GM13977 (cell line): ENCODE measurements around the gene ANG.

ENCODE experiments used
- DNase-seq: peaks from one replicate; pipeline ENCODE4 v3.0.0; 2012; ENCODE audit warnings: low spot score
- in situ Hi-C: fragments of 300-500 bp; cut with MboI; formaldehyde crosslinking; loops from one replicate; pipeline ENCODE4 v1.12.0; 2022; ENCODE audit warnings: low sequenced_read_pairs, low pct_unique_long_range_greater_than_20kb, mixed read lengths, inconsistent platforms; ENCODE audit not compliant: unreplicated experiment
- TF ChIP-seq, protein P1 (sequence below): IDR thresholded peaks from 2 replicates; pipeline ENCODE4 v1.5.1; 2012; ENCODE audit warnings: mild to moderate bottlenecking, control low read depth; ENCODE audit not compliant: insufficient read depth; ENCODE audit errors: extremely low read depth, missing control alignments

ANG gene

DNA sequence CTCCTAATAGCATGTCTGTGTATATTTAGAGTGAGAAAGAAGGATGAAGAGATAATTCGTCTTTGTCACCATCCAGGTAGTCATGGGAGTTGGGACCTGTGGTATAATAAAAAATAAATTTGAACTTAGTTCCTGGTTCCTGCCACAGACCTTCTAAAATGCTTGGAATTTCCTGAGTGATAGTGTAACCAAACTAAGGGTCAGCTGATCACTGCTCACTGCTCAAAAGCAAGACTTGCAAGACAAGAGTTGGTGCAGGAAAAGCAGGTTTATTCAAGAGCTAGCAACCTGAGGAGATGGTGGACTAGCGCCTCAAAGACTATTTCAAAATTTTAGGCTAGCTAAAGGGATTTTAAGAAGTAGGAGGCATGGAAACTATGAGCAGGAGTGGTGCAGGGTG, 19.1 kb downstream of the ANG start:
- DNase-seq: no peak
- TF ChIP-seq, protein P1, sequence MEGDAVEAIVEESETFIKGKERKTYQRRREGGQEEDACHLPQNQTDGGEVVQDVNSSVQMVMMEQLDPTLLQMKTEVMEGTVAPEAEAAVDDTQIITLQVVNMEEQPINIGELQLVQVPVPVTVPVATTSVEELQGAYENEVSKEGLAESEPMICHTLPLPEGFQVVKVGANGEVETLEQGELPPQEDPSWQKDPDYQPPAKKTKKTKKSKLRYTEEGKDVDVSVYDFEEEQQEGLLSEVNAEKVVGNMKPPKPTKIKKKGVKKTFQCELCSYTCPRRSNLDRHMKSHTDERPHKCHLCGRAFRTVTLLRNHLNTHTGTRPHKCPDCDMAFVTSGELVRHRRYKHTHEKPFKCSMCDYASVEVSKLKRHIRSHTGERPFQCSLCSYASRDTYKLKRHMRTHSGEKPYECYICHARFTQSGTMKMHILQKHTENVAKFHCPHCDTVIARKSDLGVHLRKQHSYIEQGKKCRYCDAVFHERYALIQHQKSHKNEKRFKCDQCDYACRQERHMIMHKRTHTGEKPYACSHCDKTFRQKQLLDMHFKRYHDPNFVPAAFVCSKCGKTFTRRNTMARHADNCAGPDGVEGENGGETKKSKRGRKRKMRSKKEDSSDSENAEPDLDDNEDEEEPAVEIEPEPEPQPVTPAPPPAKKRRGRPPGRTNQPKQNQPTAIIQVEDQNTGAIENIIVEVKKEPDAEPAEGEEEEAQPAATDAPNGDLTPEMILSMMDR: no peak
- in situ Hi-C loops: no loop called here

DNA sequence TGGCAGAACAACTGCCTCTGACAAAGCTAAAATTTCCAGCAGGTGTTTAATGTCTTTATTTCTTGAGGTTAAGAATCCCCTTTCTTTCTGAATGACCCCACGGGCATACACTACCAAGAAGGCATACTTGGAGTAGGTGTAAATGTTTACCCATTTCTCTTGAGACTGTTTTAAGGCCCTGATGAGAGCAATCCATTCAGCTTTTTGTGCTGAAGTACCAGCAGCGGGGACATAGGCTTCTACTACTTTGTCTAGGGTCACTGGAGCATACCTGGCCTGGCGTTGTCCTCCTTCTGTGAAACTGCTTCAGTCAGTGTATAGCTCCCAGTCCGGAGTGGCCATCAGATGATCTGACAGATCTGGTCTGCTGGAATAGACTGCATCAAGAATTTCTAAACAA, 22.7 kb downstream of the ANG start:
- DNase-seq: no peak
- in situ Hi-C loops: no loop called here
- TF ChIP-seq, protein P1: no peak

DNA sequence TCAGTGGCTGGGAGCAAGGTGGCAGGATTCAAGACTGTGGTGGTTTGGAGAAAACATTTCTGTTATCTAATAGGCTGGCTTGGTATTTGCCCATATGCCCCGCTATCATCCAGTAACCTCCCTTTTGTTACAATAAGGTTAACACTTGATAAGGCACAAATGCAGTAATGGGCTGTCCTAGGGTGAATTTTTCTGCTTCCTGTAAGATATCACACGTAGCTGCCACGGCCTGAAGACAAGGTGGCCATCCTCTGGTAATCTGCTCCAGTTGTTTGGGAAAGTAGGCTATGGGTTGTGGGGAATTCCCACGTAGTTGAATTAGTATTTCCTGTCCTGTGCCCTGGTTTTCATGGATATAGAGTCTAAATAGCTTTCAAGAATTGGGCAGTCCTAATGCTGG, 23.1 kb downstream of the ANG start:
- TF ChIP-seq, protein P1: no peak
- DNase-seq: no peak
- in situ Hi-C loops: no loop called here

DNA sequence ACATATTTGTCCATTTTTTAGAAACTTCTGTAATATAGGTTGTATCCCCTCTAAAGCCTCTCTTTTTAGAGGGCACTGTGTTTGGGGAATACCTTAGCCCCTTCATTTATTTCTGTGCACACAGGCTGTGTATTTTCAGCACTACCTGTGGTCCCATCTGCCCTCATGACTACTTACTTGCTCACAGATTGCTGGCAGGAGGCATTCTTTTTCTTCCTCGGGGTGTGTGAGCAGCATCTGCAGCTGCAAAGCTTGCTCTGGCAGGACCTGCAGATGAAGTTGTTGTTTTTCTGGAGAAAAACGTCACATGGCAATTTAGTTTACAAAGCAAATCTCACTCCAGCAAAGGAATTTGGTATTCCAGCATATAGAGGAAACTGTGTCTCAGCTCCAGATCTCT, 24.3 kb downstream of the ANG start:
- in situ Hi-C loops: no loop called here
- no peak for DNase-seq
- TF ChIP-seq, protein P1: no peak

DNA sequence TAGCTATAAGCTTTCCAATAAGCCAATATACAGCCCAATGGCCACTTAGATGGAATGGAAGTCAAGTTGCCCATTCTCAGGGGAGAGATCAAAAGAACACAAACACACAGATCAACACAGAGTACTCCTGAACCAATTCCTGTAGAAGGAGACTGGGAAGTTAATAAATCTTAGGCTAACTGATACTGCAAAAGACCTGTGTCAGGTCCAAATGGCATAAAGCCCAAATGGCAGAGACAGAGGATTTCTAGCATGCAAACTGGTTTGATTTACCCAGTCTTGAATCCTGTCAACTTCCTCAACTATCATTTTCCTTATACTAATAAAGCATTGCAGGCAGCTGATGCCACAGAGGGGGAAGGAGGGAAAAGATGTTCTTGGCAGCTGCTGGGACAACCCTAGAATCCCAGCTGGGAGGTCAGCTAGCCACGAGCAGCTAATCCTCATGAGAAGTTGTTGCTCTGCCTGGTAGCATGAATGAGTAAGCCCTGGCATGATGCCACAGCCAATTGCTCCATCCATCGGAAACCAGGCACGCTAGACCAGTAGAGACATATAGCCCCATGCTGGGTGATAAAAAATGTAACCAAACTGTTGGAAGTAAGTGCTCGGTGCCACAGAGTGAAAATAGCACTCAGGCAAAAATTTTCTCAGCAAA, 26.2 kb downstream of the ANG start:
- TF ChIP-seq, protein P1: no peak
- in situ Hi-C loops: no loop called here
- no peak for DNase-seq

DNA sequence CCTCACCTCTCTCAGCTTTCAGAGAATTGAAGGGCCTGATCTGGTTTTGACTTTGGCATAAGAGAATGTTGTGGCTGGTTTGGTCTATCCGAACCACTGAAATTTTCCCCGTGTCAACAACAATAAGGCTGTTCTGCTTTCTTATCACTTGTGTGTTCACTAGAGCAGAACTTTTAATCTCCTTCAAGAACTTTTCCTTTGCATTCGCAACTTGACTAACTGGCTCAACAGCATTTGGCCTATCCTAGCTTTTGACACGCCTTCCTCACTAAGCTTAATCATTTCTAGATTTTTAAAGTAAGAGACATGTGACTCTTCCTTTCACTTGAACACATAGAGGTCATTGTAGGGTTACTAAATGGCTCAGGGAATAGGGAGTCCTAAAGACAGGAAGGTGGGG, 31.2 kb downstream of the ANG start:
- in situ Hi-C loops: no loop called here
- TF ChIP-seq, protein P1: no peak
- no peak for DNase-seq
